GM21447 (cell line): Measurements from ENCODE around the gene CRYBA4.

Source experiments
- ATAC-seq: cut with Tn5 transposase; IDR thresholded peaks from one replicate; pipeline ENCODE4 v1.9.1; 2021; ENCODE audit not compliant: unreplicated experiment

CRYBA4 gene

GRCh38 chr22:26658671-26659478 is 37.1 kb downstream of the CRYBA4 start:
- peak; percentile 70 for ATAC-seq

DNA sequence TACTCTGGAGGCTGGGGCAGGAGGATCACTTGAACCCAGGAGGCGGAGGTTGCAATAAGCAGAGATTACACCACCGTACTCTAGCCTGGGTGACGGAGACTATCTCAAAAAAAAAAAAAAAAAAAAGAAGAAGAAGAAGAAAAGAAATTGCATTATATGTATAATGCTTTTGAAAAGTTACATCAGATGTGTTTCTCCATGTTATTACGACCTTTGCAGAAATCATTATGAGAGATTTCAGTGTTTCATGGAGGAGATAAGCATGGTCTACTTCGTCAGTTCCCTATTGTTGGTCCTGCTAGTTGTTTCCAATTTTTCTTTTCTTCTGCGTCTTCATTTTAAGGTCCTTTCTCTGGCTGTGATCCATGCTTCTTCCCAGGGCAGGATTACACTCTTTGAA is 38.6 kb downstream of the CRYBA4 start:
- no peak for ATAC-seq

DNA sequence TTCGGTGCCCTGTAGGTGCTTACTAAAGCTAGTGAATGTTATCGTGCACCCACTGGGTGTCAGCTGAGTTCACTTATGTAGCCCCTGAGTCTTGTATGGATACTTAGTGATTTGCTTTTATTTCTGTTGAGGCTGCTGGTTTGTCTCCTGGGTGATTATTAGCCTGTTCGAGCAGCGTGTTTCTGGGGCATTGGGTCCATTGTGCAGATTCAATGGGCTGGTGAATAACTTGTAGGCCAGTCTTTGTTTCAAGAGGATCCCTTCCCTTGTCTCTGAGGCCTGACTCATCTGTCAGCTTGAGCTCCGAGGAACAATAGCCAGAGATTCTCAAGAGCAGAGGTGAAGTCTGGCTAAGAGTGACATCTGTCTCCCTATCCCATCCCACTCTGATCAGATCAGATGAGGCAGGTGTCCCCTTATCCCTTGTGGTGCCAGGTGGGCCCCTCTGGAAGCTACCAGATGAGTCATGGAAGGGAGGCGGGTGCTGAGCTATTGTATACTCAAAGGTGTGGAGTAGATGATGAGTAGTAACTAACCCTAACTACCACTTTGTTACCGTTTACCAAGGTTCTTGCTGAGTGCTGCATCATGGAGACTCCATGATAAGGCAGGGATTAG is 39.3 kb downstream of the CRYBA4 start:
- ATAC-seq, result no peak

DNA sequence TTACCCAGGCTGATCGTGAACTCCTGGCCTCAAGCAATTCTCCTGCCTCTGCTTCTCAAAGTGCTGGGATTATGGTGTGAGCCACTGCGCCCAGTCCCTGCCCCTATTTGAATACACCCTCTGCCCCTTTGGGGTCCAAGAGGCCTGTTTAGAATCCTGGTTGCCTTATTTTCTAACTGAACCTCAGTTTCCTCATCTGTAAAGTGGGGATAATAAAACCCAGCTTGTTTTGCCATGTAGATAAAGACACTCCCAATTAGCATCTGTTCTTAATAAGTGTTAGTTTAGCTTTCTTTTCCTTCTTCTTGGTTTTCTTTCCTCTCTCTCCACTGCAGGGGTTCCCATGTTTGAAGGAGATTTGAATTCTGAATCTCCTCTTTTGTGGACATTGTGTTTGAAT is 40.4 kb downstream of the CRYBA4 start:
- ATAC-seq, result no peak

- no peak for ATAC-seq
These were observed 41.7 kb downstream of the CRYBA4 start for GRCh38 chr22:26663374-26663923.

DNA sequence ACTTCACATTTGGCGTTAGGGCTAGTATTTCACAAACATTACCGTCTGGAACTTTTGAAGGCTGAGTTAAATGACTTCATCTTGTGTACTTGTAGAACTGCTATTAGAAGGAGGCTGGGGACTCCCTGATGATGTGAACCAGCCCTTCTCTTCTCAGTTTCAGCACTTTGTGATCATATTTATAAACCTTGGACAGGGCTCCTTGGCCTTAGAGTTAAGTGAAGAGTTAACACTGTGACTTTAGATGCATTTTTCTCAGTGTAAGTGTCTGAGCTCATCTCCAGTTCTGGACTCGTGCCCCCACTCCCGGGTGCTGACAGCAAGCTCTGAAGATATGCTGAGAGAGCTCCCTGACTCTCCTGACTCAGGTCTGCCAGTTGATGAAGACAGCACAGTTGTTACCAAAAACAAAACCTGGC is 44.1 kb downstream of the CRYBA4 start:
- ATAC-seq, result no peak

DNA sequence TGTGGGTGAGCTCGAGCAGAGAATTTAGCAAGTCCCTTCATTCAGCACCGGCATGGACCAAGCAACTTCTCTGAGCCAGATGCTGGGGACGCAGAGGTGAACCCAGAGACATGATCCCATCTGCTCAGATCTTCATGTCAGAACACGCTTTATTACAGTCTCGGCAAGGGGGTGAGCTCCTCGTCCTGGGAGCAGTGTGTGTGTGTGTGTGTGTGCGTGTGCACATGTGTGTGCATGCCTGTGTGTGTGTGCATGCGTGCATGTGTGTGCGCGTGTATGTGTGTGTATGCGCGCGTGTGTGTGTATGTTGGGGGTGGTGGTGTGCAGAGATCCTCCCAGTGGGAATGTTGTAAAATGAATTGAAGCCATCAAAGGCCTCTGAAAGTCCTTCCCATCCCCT is 45.4 kb downstream of the CRYBA4 start:
- no peak for ATAC-seq

DNA sequence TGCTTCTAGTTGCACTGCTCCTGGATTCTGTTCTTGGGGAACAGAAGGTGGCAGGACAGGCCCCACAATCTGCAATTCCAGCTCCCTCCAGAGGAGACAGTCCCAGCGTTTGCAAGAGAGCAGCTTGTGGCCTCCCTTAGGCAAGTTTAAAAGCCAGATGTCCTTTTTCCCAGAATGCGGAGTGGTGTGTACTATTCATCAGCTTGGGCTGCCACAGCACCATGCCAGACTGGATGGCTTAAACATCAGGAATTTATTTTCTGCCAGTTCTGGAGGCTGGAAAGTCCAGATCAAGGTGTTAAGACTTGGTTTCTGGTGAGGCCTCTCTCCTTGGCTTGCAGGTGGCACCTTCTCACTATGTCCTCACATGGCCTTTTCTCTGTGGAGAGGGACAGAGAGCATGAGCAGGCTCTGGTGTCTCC is 47.3 kb downstream of the CRYBA4 start:
- ATAC-seq, result no peak

DNA sequence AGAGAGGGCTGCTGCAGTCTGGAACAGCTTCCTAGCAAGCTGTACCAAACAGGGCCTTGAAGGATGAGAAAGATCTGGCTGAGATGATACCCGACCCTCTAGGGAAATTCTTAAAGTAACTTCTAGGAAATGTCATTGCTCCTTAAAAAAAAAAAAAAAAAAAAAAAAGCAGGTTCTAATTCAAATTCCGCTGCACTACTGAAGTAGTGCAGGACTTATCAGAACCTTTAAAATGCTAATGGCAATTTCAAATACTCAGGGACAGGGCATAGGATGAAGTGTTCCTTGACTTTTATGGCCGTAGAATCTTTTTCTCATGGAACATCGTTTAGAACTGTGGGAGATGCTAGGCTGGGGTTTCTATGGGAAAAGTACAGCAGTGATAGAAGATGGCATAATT is 48.7 kb downstream of the CRYBA4 start:
- ATAC-seq, result no peak

- ATAC-seq, result no peak
These were observed 49.7 kb downstream of the CRYBA4 start for GRCh38 chr22:26671317-26672059.

DNA sequence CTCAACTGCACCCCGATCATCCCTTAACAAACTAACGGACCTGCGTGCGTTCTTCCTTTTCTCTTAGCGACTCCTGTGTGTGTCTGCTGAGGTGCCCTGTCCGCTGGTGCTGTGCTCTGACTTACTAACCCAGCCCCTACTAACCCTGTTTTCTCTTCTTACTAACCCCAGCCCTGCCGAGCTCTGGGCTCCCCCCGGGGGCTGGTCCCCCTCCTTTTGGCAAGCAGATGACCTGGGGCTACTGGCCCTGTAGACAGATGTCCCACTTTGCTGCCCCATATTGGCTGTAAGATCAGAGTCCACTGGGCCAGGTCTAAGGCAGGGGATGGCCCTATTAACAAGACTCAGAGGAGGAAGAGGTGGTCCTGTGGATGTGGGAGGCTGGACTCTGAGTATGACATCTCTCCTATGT is 50.3 kb downstream of the CRYBA4 start:
- peak; percentile 8 for ATAC-seq

- peak; percentile 45 for ATAC-seq
These were observed 51.1 kb downstream of the CRYBA4 start for GRCh38 chr22:26672590-26673468.

- ATAC-seq, result no peak
These were observed 51.7 kb downstream of the CRYBA4 start for GRCh38 chr22:26673486-26673885.

DNA sequence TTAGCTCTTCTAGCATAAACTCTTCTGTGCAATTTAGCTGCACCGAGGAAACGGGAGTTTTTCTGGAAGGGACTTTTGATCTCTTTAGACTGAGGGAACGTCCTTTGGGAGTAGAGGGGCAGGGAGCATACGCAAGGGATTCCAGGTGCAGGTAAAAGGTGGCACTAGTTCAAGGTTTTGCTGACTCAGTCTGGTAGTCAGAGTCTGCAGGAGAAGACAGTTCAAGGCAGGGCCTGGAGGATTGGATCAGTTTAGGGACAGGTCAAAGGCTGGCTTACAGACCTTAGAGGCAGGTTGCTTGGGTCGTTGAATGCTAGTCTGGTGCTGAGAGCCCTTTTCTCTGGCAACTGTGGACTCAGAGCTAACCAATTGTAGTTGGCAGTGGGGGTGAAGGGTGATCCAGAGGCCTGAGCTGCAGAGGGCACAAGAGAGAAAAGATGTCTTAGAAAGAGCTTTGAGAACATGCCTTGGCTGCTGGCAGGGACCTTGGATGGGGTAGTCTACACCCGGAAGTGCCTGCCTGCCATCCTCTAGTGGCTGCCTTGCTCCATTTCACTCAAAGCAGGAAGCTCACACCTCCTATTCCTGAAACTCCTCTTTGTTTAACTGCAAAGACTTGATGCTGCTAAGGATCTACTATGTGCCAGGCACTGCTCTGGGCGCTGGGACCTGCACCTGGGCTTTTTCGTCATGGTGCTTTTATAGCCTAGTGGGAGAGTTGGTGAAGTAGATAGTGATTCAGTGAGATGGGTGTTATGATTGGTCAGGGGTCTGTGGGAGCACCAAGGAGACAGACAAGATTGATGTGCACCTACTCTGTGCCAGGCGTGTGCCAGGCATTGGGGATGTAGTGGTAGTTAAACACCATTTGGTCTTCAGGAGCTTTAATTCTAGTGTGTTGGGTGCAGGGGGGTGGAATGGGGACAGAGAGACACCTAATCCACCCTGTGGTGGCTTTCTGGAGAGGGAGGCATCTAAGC is 52.7 kb downstream of the CRYBA4 start:
- no peak for ATAC-seq

- ATAC-seq, result no peak
These were observed 54.0 kb downstream of the CRYBA4 start for GRCh38 chr22:26675687-26676268.

GRCh38 chr22:26677217-26677616 is 55.5 kb downstream of the CRYBA4 start:
- ATAC-seq, result no peak

DNA sequence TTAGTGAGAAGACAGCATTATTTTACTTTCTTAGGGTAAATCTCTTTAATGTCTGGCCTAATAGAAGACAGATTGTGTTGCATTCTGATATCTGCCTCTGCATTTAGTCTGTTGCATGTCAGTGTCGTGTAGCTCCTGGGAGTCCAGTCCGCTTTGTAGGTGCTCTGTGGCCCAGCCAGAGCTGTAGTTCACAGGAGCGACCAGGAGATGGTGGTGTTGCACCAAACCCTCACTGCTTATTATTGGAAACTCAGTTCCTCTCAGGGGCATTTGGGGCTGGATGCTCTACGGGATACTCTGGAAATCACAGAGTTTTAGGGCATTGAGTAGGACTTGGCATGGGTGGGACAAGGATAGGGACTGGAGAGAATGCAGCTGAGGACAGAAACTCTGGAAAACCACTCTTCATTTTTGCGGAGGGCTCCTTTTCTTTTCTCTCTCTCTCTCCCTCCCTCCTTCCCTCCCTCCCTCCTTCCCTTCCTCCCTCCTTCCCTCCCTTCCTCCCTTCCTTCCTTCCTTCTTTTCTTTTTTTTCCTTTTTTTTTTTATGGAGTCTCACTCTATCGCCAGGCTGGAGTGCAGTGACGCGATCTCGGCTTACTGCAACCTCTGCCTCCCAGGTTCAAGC is 57.4 kb downstream of the CRYBA4 start:
- no peak for ATAC-seq
